Liver (tissue), 9 donors: ENCODE data around the gene LASP1. TPM values are rescaled to one million over a fixed set of nuclear protein-coding genes. Genes with fewer than 3 reads are reported as not detected.
"Not testable (repeated sequence)": the region's sequence is repeated elsewhere in the genome, so short reads cannot be mapped to it uniquely, and the experiment has no call there.

Experiments
- DNase-seq: peaks from one replicate; pipeline ENCODE4 v3.0.0-alpha.2; 2017; ENCODE audit warnings: low spot score
- H3K27ac ChIP-seq, 2 donors: one replicate each; pipeline ENCODE4 v1.7.0; 2013; ENCODE audit warnings: inconsistent platforms in 2 of 2, low read length in 2 of 2, control low read depth in 1 of 2, low read depth in 1 of 2, mild to moderate bottlenecking in 1 of 2
- H3K27me3 ChIP-seq, 4 donors: one replicate each; pipeline versions ENCODE4 v1.6.1 to v1.7.0; 2013; ENCODE audit warnings: low read length in 3 of 4, inconsistent platforms in 1 of 4, mild to moderate bottlenecking in 1 of 4, moderate library complexity in 1 of 4; ENCODE audit not compliant: control insufficient read depth in 4 of 4, insufficient read depth in 4 of 4
- H3K36me3 ChIP-seq, 4 donors: one replicate each; pipeline versions ENCODE4 v1.6.1 to v1.7.0; 2013; ENCODE audit warnings: low read length in 3 of 4, mild to moderate bottlenecking in 3 of 4, low read depth in 1 of 4, moderate library complexity in 1 of 4; ENCODE audit not compliant: control insufficient read depth in 4 of 4, insufficient read depth in 3 of 4
- H3K4me1 ChIP-seq, 4 donors: one replicate each; pipeline versions ENCODE4 v1.6.1 to v1.7.0; 2013; ENCODE audit warnings: low read length in 3 of 4, mild to moderate bottlenecking in 3 of 4, moderate library complexity in 1 of 4; ENCODE audit not compliant: control insufficient read depth in 4 of 4, insufficient read depth in 4 of 4
- H3K4me3 ChIP-seq, 3 donors: one replicate each; pipeline versions ENCODE4 v1.6.1 to v1.7.0; 2013; ENCODE audit warnings: low read length in 3 of 3, control low read depth in 1 of 3, low read depth in 1 of 3, mild to moderate bottlenecking in 1 of 3
- H3K9ac ChIP-seq, 2 donors: one replicate each; pipeline ENCODE4 v1.7.0; 2013; ENCODE audit warnings: low read length in 2 of 2, mild to moderate bottlenecking in 2 of 2, moderate library complexity in 2 of 2, control low read depth in 1 of 2, low read depth in 1 of 2
- H3K9me3 ChIP-seq, 4 donors: one replicate each; pipeline versions ENCODE4 v1.6.1 to v1.7.0; 2013; ENCODE audit warnings: low read length in 3 of 4; ENCODE audit not compliant: control insufficient read depth in 4 of 4
- ATF3 ChIP-seq: IDR thresholded peaks from 2 replicates; pipeline ENCODE4 v1.6.1; 2016; ENCODE audit warnings: antibody characterized with exemption
- CTCF ChIP-seq: fragments of 150-350 bp; IDR thresholded peaks from 2 replicates; pipeline ENCODE4 v1.5.1; 2017; ENCODE audit warnings: improper control_type of control experiment, low read depth, low read length; ENCODE audit not compliant: missing input control
- EGR1 ChIP-seq, 2 donors: IDR thresholded peaks; 2 replicates each; pipeline ENCODE4 v1.6.1; 2016 to 2018; ENCODE audit warnings: antibody characterized with exemption in 2 of 2, low read depth in 2 of 2
- FOXA1 ChIP-seq: IDR thresholded peaks from 2 replicates; pipeline ENCODE4 v1.6.1; 2016; ENCODE audit warnings: antibody characterized with exemption
- FOXA2 ChIP-seq: IDR thresholded peaks from 2 replicates; pipeline ENCODE4 v1.6.1; 2016; ENCODE audit warnings: antibody characterized with exemption
- GABPA ChIP-seq, 2 donors: IDR thresholded peaks in 1 of 2; conservative IDR thresholded peaks in 1 of 2; 2 replicates each; pipeline ENCODE4 v1.6.1; 2016; ENCODE audit warnings: antibody characterized with exemption in 2 of 2, mild to moderate bottlenecking in 1 of 2, moderate library complexity in 1 of 2
- HNF4A ChIP-seq, 2 donors: conservative IDR thresholded peaks; 2 replicates each; pipeline ENCODE4 v1.6.1; 2016; ENCODE audit warnings: antibody characterized with exemption in 2 of 2, mild to moderate bottlenecking in 2 of 2
- HNF4G ChIP-seq: IDR thresholded peaks from 2 replicates; pipeline ENCODE4 v1.6.1; 2016; ENCODE audit warnings: antibody characterized with exemption
- JUND ChIP-seq, 2 donors: IDR thresholded peaks; 2 replicates each; pipeline ENCODE4 v1.6.1; 2016; ENCODE audit warnings: antibody characterized with exemption in 2 of 2
- MAX ChIP-seq: IDR thresholded peaks from 2 replicates; pipeline ENCODE4 v1.6.1; 2016; ENCODE audit warnings: antibody characterized with exemption
- NR2F2 ChIP-seq: IDR thresholded peaks from 2 replicates; pipeline ENCODE4 v1.6.1; 2016; ENCODE audit warnings: antibody characterized with exemption
- RAD21 ChIP-seq, 2 donors: IDR thresholded peaks; 2 replicates each; pipeline ENCODE4 v1.6.1; 2016; ENCODE audit warnings: antibody characterized with exemption in 2 of 2, mild to moderate bottlenecking in 2 of 2
- REST ChIP-seq: IDR thresholded peaks from 2 replicates; pipeline ENCODE4 v1.6.1; 2016; ENCODE audit warnings: antibody characterized with exemption, mild to moderate bottlenecking
- RXRA ChIP-seq, 2 donors: IDR thresholded peaks; 2 replicates each; pipeline ENCODE4 v1.6.1; 2017 to 2018; ENCODE audit warnings: antibody characterized with exemption in 2 of 2, mild to moderate bottlenecking in 1 of 2
- SP1 ChIP-seq: IDR thresholded peaks from 2 replicates; pipeline ENCODE4 v1.6.1; 2018; ENCODE audit warnings: antibody characterized with exemption, mild to moderate bottlenecking
- TAF1 ChIP-seq: conservative IDR thresholded peaks from 2 replicates; pipeline ENCODE4 v1.6.1; 2016; ENCODE audit warnings: antibody characterized with exemption, mild to moderate bottlenecking
- YY1 ChIP-seq: IDR thresholded peaks from 2 replicates; pipeline ENCODE4 v1.6.1; 2016; ENCODE audit warnings: antibody characterized with exemption, mild to moderate bottlenecking
- ZBTB33 ChIP-seq: IDR thresholded peaks from 2 replicates; pipeline ENCODE4 v1.6.1; 2016; ENCODE audit warnings: antibody characterized with exemption
- WGBS: extraction: QIAGEN DNeasy Blood & Tissue Kit; methylation state at CpG from one replicate; pipeline ENCODE4 v1.1.7; 2013; 5-methylcytosine and 5-hydroxymethylcytosine counted together
- polyA plus RNA-seq, 2 donors: library from polyadenylated mRNA; stranded (reverse) in 1 of 2; unstranded in 1 of 2; fragments of 200-250 nt in 1 of 2; fragments of >200 nt in 1 of 2; fragmentation: Nextera tagmentation in 1 of 2; extraction: Ambion mirVana in 1 of 2; gene quantifications; one replicate each; pipeline versions ENCODE4 v1.2.1 to v1.2.3, GENCODE V29; 2013 to 2015
- total RNA-seq, 2 donors: library from RNA; depleted of rRNA; stranded (reverse); fragments of >200 nt; gene quantifications; one replicate each; pipeline ENCODE4 v1.2.3, GENCODE V29; 2014
- donor health status: healthy.
- donor health status: healthy.
- donor health status: healthy.
- donor health status: healthy.
- donor health status: healthy.

The LASP1 gene
- total and polyA plus RNA-seq, 4 donors, result 18.2 to 77.7 (median 68.4) TPM

GRCh38 chr17:38947189-38947588 is 77.3 kb downstream of the LASP1 start:
- no peak overlapping the region for H3K27ac ChIP-seq
- H3K4me3 ChIP-seq, result no peak overlapping the region
- DNase-seq, result no peak
- no peaks in the 10 kb centered on the region for H3K36me3 ChIP-seq
- no peaks in the 10 kb centered on the region for H3K9me3 ChIP-seq
- no peaks in the 10 kb centered on the region for H3K27me3 ChIP-seq
- TF ChIP-seq CTCF, result no peak
- no peak for TF ChIP-seq ZBTB33
- no peak for TF ChIP-seq YY1
- TF ChIP-seq TAF1, result no peak
- no peak for TF ChIP-seq ATF3
- no peak for TF ChIP-seq FOXA2
- TF ChIP-seq JUND (IDR thresholded peaks at IDR 0.05), result no peak
- TF ChIP-seq RAD21 (IDR thresholded peaks at IDR 0.05), result no peak
- TF ChIP-seq MAX, result no peak
- no peak for TF ChIP-seq NR2F2
- TF ChIP-seq FOXA1, result no peak
- TF ChIP-seq HNF4G, result no peak
- no peak for TF ChIP-seq GABPA (IDR thresholded peaks at IDR 0.05 in 1 of 2, conservative IDR thresholded peaks at IDR 0.05 in 1 of 2)
- no peak for TF ChIP-seq RXRA (IDR thresholded peaks at IDR 0.05)
- TF ChIP-seq SP1, result no peak
- no peak for TF ChIP-seq HNF4A (conservative IDR thresholded peaks at IDR 0.05)
- no peak for TF ChIP-seq EGR1 (IDR thresholded peaks at IDR 0.05; ENCODE audit: low read depth in 2 of 2)
- no peak for TF ChIP-seq REST
- H3K9ac ChIP-seq, result no peak overlapping the region
- 91% methylated on average over 2 of the region's 2 CpGs for WGBS
- no peaks in the 10 kb centered on the region for H3K4me1 ChIP-seq

- WGBS, result 93% methylated on average over 7 of the region's 7 CpGs
- not testable (repeated sequence) for H3K4me3 ChIP-seq, DNase-seq, H3K27ac ChIP-seq, H3K27me3 ChIP-seq, H3K9me3 ChIP-seq, H3K9ac ChIP-seq, H3K36me3 ChIP-seq, H3K4me1 ChIP-seq
Observed at GRCh38 chr17:38953800-38954199, 83.9 kb downstream of the LASP1 start.
